CD4-positive, alpha-beta T cell (primary cell): ENCODE measurements around the gene HACD1. TPM values are rescaled to one million over a fixed set of nuclear protein-coding genes. Genes with fewer than 3 reads are reported as not detected.

Experiments used
- ATAC-seq: fragments of 200-7000 bp; cut with Tn5 transposase; one replicate; pipeline ENCODE4 v1.10.0; 2022; ENCODE audit warnings: mild to moderate bottlenecking; ENCODE audit not compliant: poor library complexity
- CTCF ChIA-PET: fragments of 350-600 bp; sonication (Branson Sonifier 250); formaldehyde crosslinking; loops from one replicate; lab custom pipeline; 2021; ENCODE audit warnings: antibody characterized with exemption, inconsistent platforms; lab: Charles Lee
- POLR2A ChIA-PET: fragments of 350-600 bp; sonication (Branson Sonifier 250); formaldehyde crosslinking; loops from one replicate; lab custom pipeline; 2021; ENCODE audit warnings: antibody characterized with exemption, inconsistent platforms; lab: Charles Lee
- DNase-seq, 14 experiments: peaks; one replicate each; pipeline ENCODE4 v3.0.0-alpha.2; 2013 to 2020; ENCODE audit warnings: mixed read lengths in 2 of 14
- H3K27ac ChIP-seq, 2 donors: one replicate each; pipeline versions ENCODE4 v1.5.1 to v1.7.0; 2013; ENCODE audit warnings: low read length in 2 of 2, low read depth in 1 of 2, mild to moderate bottlenecking in 1 of 2
- H3K27me3 ChIP-seq, 2 experiments: 1 replicate in 1 of 2; 2 replicates in 1 of 2; pipeline versions ENCODE4 v1.6.1 to v1.7.0; 2013; ENCODE audit warnings: low read length in 2 of 2, control low read depth in 1 of 2, mild to moderate bottlenecking in 1 of 2, moderate library complexity in 1 of 2; ENCODE audit not compliant: insufficient read depth in 2 of 2, control insufficient read depth in 1 of 2
- H3K36me3 ChIP-seq: one replicate; pipeline ENCODE4 v1.6.1; 2013; ENCODE audit warnings: low read length, control low read depth; ENCODE audit not compliant: insufficient read depth
- H3K4me1 ChIP-seq: one replicate; pipeline ENCODE4 v1.6.1; 2013; ENCODE audit warnings: low read length, control low read depth; ENCODE audit not compliant: insufficient read depth
- H3K4me3 ChIP-seq: one replicate; pipeline ENCODE4 v1.5.1; 2013; ENCODE audit warnings: mild to moderate bottlenecking, low read length, moderate library complexity
- H3K9me3 ChIP-seq, 2 experiments: 1 replicate in 1 of 2; 2 replicates in 1 of 2; pipeline versions ENCODE4 v1.6.1 to v1.7.0; 2013; ENCODE audit warnings: low read length in 2 of 2, mild to moderate bottlenecking in 2 of 2, control low read depth in 1 of 2, moderate library complexity in 1 of 2; ENCODE audit not compliant: control insufficient read depth in 1 of 2, insufficient read depth in 1 of 2
- H3K27ac Mint-ChIP-seq: one replicate; pipeline ENCODE4 v1.8.0; 2020; ENCODE audit warnings: mixed read lengths
- H3K27me3 Mint-ChIP-seq: one replicate; pipeline ENCODE4 v1.8.0; 2021; ENCODE audit warnings: mixed read lengths
- H3K36me3 Mint-ChIP-seq: one replicate; pipeline ENCODE4 v1.8.0; 2021; ENCODE audit warnings: low read depth, mixed read lengths
- H3K4me1 Mint-ChIP-seq: one replicate; pipeline ENCODE4 v1.8.0; 2021; ENCODE audit warnings: low read depth, mixed read lengths
- H3K4me3 Mint-ChIP-seq: one replicate; pipeline ENCODE4 v1.8.0; 2020; ENCODE audit warnings: mild to moderate bottlenecking, mixed read lengths
- H3K9me3 Mint-ChIP-seq: one replicate; pipeline ENCODE4 v1.8.0; 2020; ENCODE audit warnings: mixed read lengths
- CTCF ChIP-seq: fragments of 200-600 bp; IDR thresholded peaks from one replicate; pipeline ENCODE4 v1.8.0; 2022; ENCODE audit warnings: antibody characterized with exemption, mild to moderate bottlenecking
- intact Hi-C, 2 experiments: fragments of 100-400 bp; cut with DNase I in 1 of 2; cut with micrococcal nuclease in 1 of 2; formaldehyde crosslinking; loops; one replicate each; pipeline versions ENCODE4 v1.15.1 to v1.9.0; 2023 to 2025; cut with DNase I, micrococcal nuclease
- total RNA-seq, 174 experiments: library from RNA in 2 of 174; stranded (reverse) in 2 of 174; gene quantifications; one replicate each; pipeline ENCODE4 v1.2.3 and lab custom pipeline; 2021 to 2026

HACD1 gene
- total RNA-seq, 2 experiments from 2014 or later, result 0.75 to 0.77 TPM

GRCh38 chr10:17648243-17649035 is 31.3 kb upstream of the HACD1 start:
- ChIA-PET POLR2A (interaction anchor here (0.8 to 3.0 kb wide), 5 partner anchors 10 to 56 kb away, joined by 3 to 12 read pairs (median 3); no protein-coding TSS in a partner anchor), CTCF (interaction anchor here (0.7 kb wide), 1 partner anchor 32 kb away, joined by 3 read pairs; no protein-coding TSS in a partner anchor)
- H3K27ac Mint-ChIP-seq, result peak overlapping the region; percentile 84
- intact Hi-C loops, result loop anchor here in 1 of 2 experiments (5.0 to 10.0 kb wide), 2 partner anchors 1006 to 1211 kb away; partner anchors contain the start of genes ARL5B, NSUN6 and PTER
- H3K4me3 Mint-ChIP-seq, result peak overlapping the region; percentile 85
- Histone ChIP-seq H3K36me3 (peaks cover 9% of the 10 kb centered on the region), H3K27me3 (no peaks in the 10 kb centered on the region), H3K4me3 (peak overlapping the region; percentile 33), H3K9me3 (peaks cover 0 to 10% of the 10 kb centered on the region in 2 experiments), H3K4me1 (peaks cover 35% of the 10 kb centered on the region), H3K27ac (peak overlapping the region in 1 of 2 donors; percentile 36)
- no peaks in the 10 kb centered on the region for H3K27me3 Mint-ChIP-seq
- H3K4me1 Mint-ChIP-seq, result peaks cover 92% of the 10 kb centered on the region
- peaks cover 67% of the 10 kb centered on the region for H3K36me3 Mint-ChIP-seq
- no peaks in the 10 kb centered on the region for H3K9me3 Mint-ChIP-seq
- peak in 13 of 14 experiments; percentile 8 to 77 (median 24) for DNase-seq
- ATAC-seq, result peak; percentile 13
- no peak for TF ChIP-seq CTCF

GRCh38 chr10:17647326-17647725 is 30.2 kb upstream of the HACD1 start:
- H3K4me3 Mint-ChIP-seq, result peak overlapping the region; percentile 57
- H3K9me3 Mint-ChIP-seq, result no peaks in the 10 kb centered on the region
- CTCF ChIA-PET, result interaction anchor here (1.3 kb wide), 1 partner anchor 32 kb away, joined by 3 read pairs; no protein-coding TSS in a partner anchor
- H3K27ac Mint-ChIP-seq, result peak overlapping the region; percentile 84
- ATAC-seq, result no peak
- POLR2A ChIA-PET, result interaction anchor here (0.5 to 3.0 kb wide), 6 partner anchors 8 to 830 kb away, joined by 3 to 12 read pairs (median 3); partner anchors contain the start of gene RSU1
- Histone ChIP-seq H3K36me3 (no peaks in the 10 kb centered on the region), H3K27ac (no peak overlapping the region), H3K4me1 (peaks cover 44% of the 10 kb centered on the region), H3K27me3 (no peaks in the 10 kb centered on the region), H3K4me3 (peak overlapping the region; percentile 33), H3K9me3 (no peaks in the 10 kb centered on the region)
- H3K36me3 Mint-ChIP-seq, result peaks cover 57% of the 10 kb centered on the region
- peaks cover 92% of the 10 kb centered on the region for H3K4me1 Mint-ChIP-seq
- TF ChIP-seq CTCF, result no peak
- H3K27me3 Mint-ChIP-seq, result no peaks in the 10 kb centered on the region
- no peak for DNase-seq
- intact Hi-C loops, result loop anchor here in 1 of 2 experiments (5.0 to 10.0 kb wide), 2 partner anchors 1007 to 1210 kb away; partner anchors contain the start of genes ARL5B, NSUN6 and PTER

GRCh38 chr10:17645621-17646345 is 28.6 kb upstream of the HACD1 start:
- H3K27ac ChIP-seq, result no peak overlapping the region
- H3K9me3 ChIP-seq, result no peaks in the 10 kb centered on the region
- ATAC-seq (peak; percentile 9), DNase-seq (peak in 4 of 14 experiments; percentile 8 to 63 (median 50))
- peaks cover 42% of the 10 kb centered on the region for H3K36me3 Mint-ChIP-seq
- TF ChIP-seq CTCF, result no peak
- peaks cover 44% of the 10 kb centered on the region for H3K4me1 ChIP-seq
- H3K27ac Mint-ChIP-seq, result peak overlapping the region; percentile 100
- intact Hi-C loops, result loop anchor here (2.0 to 10.0 kb wide), 3 partner anchors 23 to 1208 kb away; partner anchors contain the start of genes ARL5B (in 1 of the 2), NSUN6 (in 1 of the 2) and PTER (in 1 of the 2)
- no peaks in the 10 kb centered on the region for H3K9me3 Mint-ChIP-seq
- peak overlapping the region; percentile 83 for H3K4me3 Mint-ChIP-seq
- H3K4me1 Mint-ChIP-seq, result peaks cover 77% of the 10 kb centered on the region
- peak overlapping the region; percentile 75 for H3K4me3 ChIP-seq
- no peaks in the 10 kb centered on the region for H3K27me3 ChIP-seq
- H3K27me3 Mint-ChIP-seq, result no peaks in the 10 kb centered on the region
- CTCF ChIA-PET, result no interaction called here
- H3K36me3 ChIP-seq, result no peaks in the 10 kb centered on the region
- POLR2A ChIA-PET, result interaction anchor here (0.7 to 3.0 kb wide), 2 partner anchors 10 to 12 kb away, joined by 3 to 19 read pairs; no protein-coding TSS in a partner anchor
